ENCODE data around the gene TBCC. TPM values are rescaled to one million over a fixed set of nuclear protein-coding genes. Genes with fewer than 3 reads are reported as not detected.

TBCC gene
- total RNA-seq, 4 donors from 2014 or later = 16.4 to 30.7 (median 22.0) TPM

GRCh38 chr6:42786525-42786985 is 40.7 kb upstream of the TBCC start:
- no peak for ATAC-seq (ENCODE audit: low FRiP score)
- TF ChIP-seq, protein P1, sequence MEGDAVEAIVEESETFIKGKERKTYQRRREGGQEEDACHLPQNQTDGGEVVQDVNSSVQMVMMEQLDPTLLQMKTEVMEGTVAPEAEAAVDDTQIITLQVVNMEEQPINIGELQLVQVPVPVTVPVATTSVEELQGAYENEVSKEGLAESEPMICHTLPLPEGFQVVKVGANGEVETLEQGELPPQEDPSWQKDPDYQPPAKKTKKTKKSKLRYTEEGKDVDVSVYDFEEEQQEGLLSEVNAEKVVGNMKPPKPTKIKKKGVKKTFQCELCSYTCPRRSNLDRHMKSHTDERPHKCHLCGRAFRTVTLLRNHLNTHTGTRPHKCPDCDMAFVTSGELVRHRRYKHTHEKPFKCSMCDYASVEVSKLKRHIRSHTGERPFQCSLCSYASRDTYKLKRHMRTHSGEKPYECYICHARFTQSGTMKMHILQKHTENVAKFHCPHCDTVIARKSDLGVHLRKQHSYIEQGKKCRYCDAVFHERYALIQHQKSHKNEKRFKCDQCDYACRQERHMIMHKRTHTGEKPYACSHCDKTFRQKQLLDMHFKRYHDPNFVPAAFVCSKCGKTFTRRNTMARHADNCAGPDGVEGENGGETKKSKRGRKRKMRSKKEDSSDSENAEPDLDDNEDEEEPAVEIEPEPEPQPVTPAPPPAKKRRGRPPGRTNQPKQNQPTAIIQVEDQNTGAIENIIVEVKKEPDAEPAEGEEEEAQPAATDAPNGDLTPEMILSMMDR (IDR thresholded peaks at IDR 0.05) = no peak

GRCh38 chr6:42784717-42785498 is 39.0 kb upstream of the TBCC start:
- DNase-seq (ENCODE audit: low spot score) (no peak), ATAC-seq (ENCODE audit: low FRiP score) (no peak)

More at GRCh38 chr6:42786525-42786985, 40.7 kb upstream of the TBCC start:
- no peak for DNase-seq (ENCODE audit: low spot score)

DNA sequence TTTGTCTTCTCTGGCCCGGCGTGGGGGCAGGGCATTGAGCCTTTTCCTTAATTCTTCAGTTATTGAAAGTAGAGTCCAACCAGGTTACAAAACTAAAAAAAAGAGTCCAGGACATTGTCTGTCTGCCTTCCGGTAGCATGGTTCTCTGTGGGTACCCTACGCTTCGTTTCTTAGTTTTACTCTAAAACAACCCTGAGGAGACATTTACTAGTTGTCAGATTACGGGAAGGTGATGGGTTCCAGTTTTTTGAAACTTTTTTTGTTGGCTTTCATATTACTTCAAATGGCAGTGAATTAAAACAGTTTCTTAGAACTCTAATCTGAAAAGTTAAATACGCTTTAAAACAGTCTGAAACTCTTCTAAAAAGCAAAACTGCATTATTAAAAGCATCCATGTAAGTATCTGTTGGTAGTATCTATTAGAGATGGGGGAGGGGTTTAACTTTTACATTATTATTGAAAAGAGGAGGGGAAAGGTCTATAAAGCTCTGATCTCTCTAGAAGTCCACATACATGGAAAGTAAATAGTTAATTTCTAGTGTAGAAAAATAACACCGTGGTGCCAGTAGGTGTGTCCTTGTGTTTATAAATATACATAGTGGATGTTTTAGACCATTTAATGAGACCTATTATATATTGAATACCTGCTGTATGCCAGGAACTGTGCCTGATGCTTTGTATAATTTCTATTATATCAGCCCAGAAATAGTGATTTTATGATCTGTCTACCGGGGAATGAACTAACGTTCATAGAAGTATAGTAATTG is 38.2 kb upstream of the TBCC start:
- TF ChIP-seq, protein P1 (IDR thresholded peaks at IDR 0.05) = no peak
- ATAC-seq (ENCODE audit: low FRiP score) (no peak), DNase-seq (ENCODE audit: low spot score) (no peak)

More at GRCh38 chr6:42784717-42785498, 39.0 kb upstream of the TBCC start:
- TF ChIP-seq, protein P1 (IDR thresholded peaks at IDR 0.05) = no peak

DNA sequence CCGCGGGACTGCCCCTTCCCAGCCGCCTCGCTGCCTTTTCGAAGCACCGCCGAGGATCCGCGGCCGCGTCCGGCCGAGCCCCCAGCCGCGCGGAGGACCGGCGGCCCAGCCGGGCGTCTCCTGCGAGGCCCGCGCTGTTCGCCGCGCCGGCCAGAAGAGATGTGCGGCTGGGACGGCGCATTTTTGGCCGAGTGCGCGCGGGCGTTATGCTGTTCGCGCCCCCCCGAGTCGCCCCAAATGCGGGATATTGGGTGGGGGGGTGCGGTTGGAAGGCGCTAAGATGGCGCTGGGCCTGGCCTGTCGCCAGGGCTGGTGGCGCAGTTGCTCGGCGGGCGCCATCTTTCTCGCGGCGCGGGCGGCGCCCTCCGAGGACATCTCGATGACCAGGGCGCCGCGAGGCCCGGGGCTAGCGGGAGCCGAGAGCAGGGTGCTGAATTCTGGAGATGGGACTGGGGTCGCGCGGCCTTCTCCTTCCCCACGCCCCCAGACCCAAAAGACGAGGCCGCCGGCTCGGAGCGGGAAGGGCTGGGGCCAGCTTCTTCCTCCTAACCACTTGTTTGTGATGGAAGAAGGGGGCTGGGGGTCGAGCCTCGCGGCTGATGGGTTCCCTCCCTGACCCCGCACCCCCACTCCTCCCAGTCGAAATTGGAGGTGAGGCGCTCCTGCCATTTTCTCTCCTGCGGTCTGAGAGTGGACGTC is 37.4 kb upstream of the TBCC start:
- ATAC-seq (ENCODE audit: low FRiP score) = peak; percentile 61
- DNase-seq (ENCODE audit: low spot score) = peak; percentile 58
- TF ChIP-seq, protein P1 (IDR thresholded peaks at IDR 0.05) = no peak

- ATAC-seq (ENCODE audit: low FRiP score) = peak; percentile 64
- TF ChIP-seq, protein P1 (IDR thresholded peaks at IDR 0.05) = no peak
Observed at GRCh38 chr6:42782689-42783176, 36.8 kb upstream of the TBCC start.

GRCh38 chr6:42781796-42782688 is 36.1 kb upstream of the TBCC start, which contains the start of gene BICRAL:
Gene BICRAL (plus strand): TSS chr6:42782052. CDS start chr6:42822023, 39,971 bp downstream.
- ATAC-seq (ENCODE audit: low FRiP score) (peak; percentile 87), DNase-seq (ENCODE audit: low spot score) (no peak)
- TF ChIP-seq, protein P1 (IDR thresholded peaks at IDR 0.05) = no peak

More at GRCh38 chr6:42782689-42783176, 36.8 kb upstream of the TBCC start:
- DNase-seq (ENCODE audit: low spot score) = peak; percentile 40
